Parathyroid adenoma (tissue), 2 donors: ENCODE data around the gene RHD.
"Not testable (repeated sequence)": the region's sequence is repeated elsewhere in the genome, so short reads cannot be mapped to it uniquely, and the experiment has no call there.

Experiments used
- H2AFZ ChIP-seq: fragments of 300-600 bp; sonication (generic); one replicate; pipeline ENCODE4 v1.7.0; 2017; ENCODE audit warnings: antibody characterized with exemption, mild to moderate bottlenecking
- H3K27ac ChIP-seq: fragments of 300-600 bp; sonication (generic); one replicate; pipeline ENCODE4 v1.7.0; 2017
- H3K27me3 ChIP-seq: fragments of 300-600 bp; sonication (generic); one replicate; pipeline ENCODE4 v1.7.0; 2017; ENCODE audit warnings: low read length; ENCODE audit not compliant: control insufficient read depth, insufficient read depth
- H3K36me3 ChIP-seq: fragments of 300-600 bp; sonication (generic); one replicate; pipeline ENCODE4 v1.7.0; 2017; ENCODE audit warnings: low read length; ENCODE audit not compliant: control insufficient read depth, insufficient read depth
- H3K4me1 ChIP-seq: fragments of 300-600 bp; sonication (generic); one replicate; pipeline ENCODE4 v1.7.0; 2017; ENCODE audit warnings: control low read depth
- H3K4me2 ChIP-seq: fragments of 300-600 bp; sonication (generic); one replicate; pipeline ENCODE4 v1.7.0; 2017; ENCODE audit warnings: low read length
- H3K4me3 ChIP-seq: fragments of 300-600 bp; sonication (generic); one replicate; pipeline ENCODE4 v1.7.0; 2017; ENCODE audit warnings: low read depth, low read length
- H3K79me2 ChIP-seq: fragments of 300-600 bp; sonication (generic); one replicate; pipeline ENCODE4 v1.7.0; 2017; ENCODE audit warnings: control low read depth
- H3K9ac ChIP-seq: fragments of 300-600 bp; sonication (generic); one replicate; pipeline ENCODE4 v1.7.0; 2017; ENCODE audit warnings: mild to moderate bottlenecking
- H3K9me3 ChIP-seq: fragments of 300-600 bp; sonication (generic); one replicate; pipeline ENCODE4 v1.7.0; 2017; ENCODE audit warnings: low read length; ENCODE audit not compliant: control insufficient read depth
- donor health status: primary hyperparathyroidism.

The RHD gene

GRCh38 chr1:25293426-25293825 lies 21.1 kb downstream of the RHD start:
- H3K4me1 ChIP-seq, H3K27ac ChIP-seq, H3K4me2 ChIP-seq, H3K27me3 ChIP-seq, H3K9ac ChIP-seq, H3K79me2 ChIP-seq, H2AFZ ChIP-seq, H3K36me3 ChIP-seq, H3K4me3 ChIP-seq, H3K9me3 ChIP-seq: not testable (repeated sequence)

GRCh38 chr1:25294889-25295826 lies 22.8 kb downstream of the RHD start:
- H3K9ac ChIP-seq, H3K4me2 ChIP-seq, H3K4me1 ChIP-seq, H3K9me3 ChIP-seq, H3K36me3 ChIP-seq, H3K79me2 ChIP-seq, H3K27ac ChIP-seq, H2AFZ ChIP-seq, H3K4me3 ChIP-seq, H3K27me3 ChIP-seq: not testable (repeated sequence)

GRCh38 chr1:25296501-25296900 lies 24.2 kb downstream of the RHD start:
- not testable (repeated sequence) for H3K36me3 ChIP-seq, H3K79me2 ChIP-seq, H3K4me3 ChIP-seq, H3K4me1 ChIP-seq, H2AFZ ChIP-seq, H3K4me2 ChIP-seq, H3K27me3 ChIP-seq, H3K9ac ChIP-seq, H3K9me3 ChIP-seq, H3K27ac ChIP-seq

GRCh38 chr1:25300729-25301128 lies 28.4 kb downstream of the RHD start:
- H3K9ac ChIP-seq, H3K27ac ChIP-seq, H3K4me2 ChIP-seq, H2AFZ ChIP-seq, H3K79me2 ChIP-seq, H3K27me3 ChIP-seq, H3K9me3 ChIP-seq, H3K4me1 ChIP-seq, H3K4me3 ChIP-seq, H3K36me3 ChIP-seq: not testable (repeated sequence)

- not testable (repeated sequence) for H3K79me2 ChIP-seq, H3K27ac ChIP-seq, H3K4me1 ChIP-seq, H3K9me3 ChIP-seq, H3K36me3 ChIP-seq, H3K4me2 ChIP-seq, H3K9ac ChIP-seq, H2AFZ ChIP-seq, H3K4me3 ChIP-seq, H3K27me3 ChIP-seq
Measured at GRCh38 chr1:25302330-25302729, 30.0 kb downstream of the RHD start.

GRCh38 chr1:25304936-25305335 lies 32.6 kb downstream of the RHD start:
- H3K4me3 ChIP-seq, H3K36me3 ChIP-seq, H3K9me3 ChIP-seq, H3K4me2 ChIP-seq, H2AFZ ChIP-seq, H3K27me3 ChIP-seq, H3K27ac ChIP-seq, H3K4me1 ChIP-seq, H3K79me2 ChIP-seq, H3K9ac ChIP-seq: not testable (repeated sequence)

GRCh38 chr1:25308168-25308567 lies 35.9 kb downstream of the RHD start:
- H3K4me1 ChIP-seq, H2AFZ ChIP-seq, H3K4me3 ChIP-seq, H3K36me3 ChIP-seq, H3K9me3 ChIP-seq, H3K27me3 ChIP-seq, H3K79me2 ChIP-seq, H3K4me2 ChIP-seq, H3K27ac ChIP-seq, H3K9ac ChIP-seq: not testable (repeated sequence)

GRCh38 chr1:25309085-25309484 lies 36.8 kb downstream of the RHD start:
- not testable (repeated sequence) for H3K36me3 ChIP-seq, H3K9ac ChIP-seq, H3K9me3 ChIP-seq, H3K4me1 ChIP-seq, H3K27me3 ChIP-seq, H2AFZ ChIP-seq, H3K4me2 ChIP-seq, H3K27ac ChIP-seq, H3K4me3 ChIP-seq, H3K79me2 ChIP-seq

GRCh38 chr1:25309486-25309885 lies 37.2 kb downstream of the RHD start:
- H3K27me3 ChIP-seq, H3K27ac ChIP-seq, H3K79me2 ChIP-seq, H3K36me3 ChIP-seq, H3K4me2 ChIP-seq, H3K4me3 ChIP-seq, H2AFZ ChIP-seq, H3K9me3 ChIP-seq, H3K9ac ChIP-seq, H3K4me1 ChIP-seq: not testable (repeated sequence)

- not testable (repeated sequence) for H3K4me3 ChIP-seq, H3K27ac ChIP-seq, H3K27me3 ChIP-seq
Measured at GRCh38 chr1:25312806-25313470, 40.6 kb downstream of the RHD start.

GRCh38 chr1:25320314-25320938 lies 48.1 kb downstream of the RHD start:
- H3K4me1 ChIP-seq, H3K9ac ChIP-seq, H3K36me3 ChIP-seq, H3K4me3 ChIP-seq, H3K4me2 ChIP-seq, H3K27me3 ChIP-seq, H3K9me3 ChIP-seq, H2AFZ ChIP-seq, H3K79me2 ChIP-seq, H3K27ac ChIP-seq: not testable (repeated sequence)

More at GRCh38 chr1:25312806-25313470, 40.6 kb downstream of the RHD start:
- not testable (repeated sequence) for H3K9me3 ChIP-seq, H3K36me3 ChIP-seq, H3K9ac ChIP-seq, H3K4me1 ChIP-seq, H3K79me2 ChIP-seq, H2AFZ ChIP-seq, H3K4me2 ChIP-seq
